Right atrium auricular region (tissue), 2 donors: ENCODE results near the gene CYP2S1. TPM values are rescaled to one million over a fixed set of nuclear protein-coding genes. Genes with fewer than 3 reads are reported as not detected.

Experiments used
- DNase-seq: peaks from one replicate; pipeline ENCODE4 v3.0.0-alpha.2; 2019; ENCODE audit warnings: low spot score
- H3K27ac ChIP-seq, 2 donors: fragments of 200-600 bp; sonication (generic); 1 replicate in 1 of 2; 2 replicates in 1 of 2; pipeline ENCODE4 v1.5.1; 2016 to 2019
- H3K27me3 ChIP-seq, 2 donors: fragments of 200-600 bp; sonication (generic); one replicate each; pipeline versions ENCODE4 v1.5.1 to v1.6.0; 2017 to 2019
- H3K36me3 ChIP-seq: fragments of 200-600 bp; sonication (generic); one replicate; pipeline ENCODE4 v1.5.1; 2016
- H3K4me1 ChIP-seq, 2 donors: fragments of 200-600 bp; sonication (generic); one replicate each; pipeline versions ENCODE4 v1.5.1 to v1.6.0; 2017 to 2019
- H3K4me3 ChIP-seq, 2 donors: fragments of 200-600 bp; sonication (generic); 1 replicate in 1 of 2; 2 replicates in 1 of 2; pipeline ENCODE4 v1.5.1; 2017 to 2019; ENCODE audit warnings: mild to moderate bottlenecking in 1 of 2, moderate library complexity in 1 of 2
- H3K9me3 ChIP-seq, 2 donors: fragments of 200-600 bp; sonication (generic); one replicate each; pipeline ENCODE4 v1.5.1; 2019
- CTCF ChIP-seq, 2 donors: fragments of 200-600 bp; sonication (generic); IDR thresholded peaks; one replicate each; pipeline ENCODE4 v1.5.1; 2019; ENCODE audit warnings: antibody characterized with exemption in 2 of 2
- total RNA-seq, 2 donors: library from RNA; depleted of rRNA; stranded (reverse); fragments of >200 nt; gene quantifications; one replicate each; pipeline ENCODE4 v1.1.0, GENCODE V29; 2016

Gene CYP2S1
- total RNA-seq, 2 donors from 2014 or later, result 0.59 to 1.6 TPM

GRCh38 chr19:41159881-41160280 lies 33.1 kb upstream of the CYP2S1 start:
- Histone ChIP-seq H3K9me3 (peaks cover 0 to 11% of the 10 kb centered on the region in 2 donors), H3K36me3 (no peaks in the 10 kb centered on the region), H3K4me1 (no peaks in the 10 kb centered on the region), H3K4me3 (no peak overlapping the region), H3K27me3 (no peaks in the 10 kb centered on the region), H3K27ac (no peak overlapping the region)
- TF ChIP-seq CTCF (IDR thresholded peaks at IDR 0.05), result no peak
- no peak for DNase-seq

- Histone ChIP-seq H3K4me3 (no peak overlapping the region), H3K27ac (no peak overlapping the region), H3K4me1 (no peaks in the 10 kb centered on the region), H3K36me3 (no peaks in the 10 kb centered on the region), H3K9me3 (no peaks in the 10 kb centered on the region), H3K27me3 (no peaks in the 10 kb centered on the region)
- TF ChIP-seq CTCF (IDR thresholded peaks at IDR 0.05), result no peak
- DNase-seq, result no peak
Observed at GRCh38 chr19:41161903-41162302, 31.1 kb upstream of the CYP2S1 start.

GRCh38 chr19:41166944-41167804 lies 25.8 kb upstream of the CYP2S1 start:
- Histone ChIP-seq H3K4me1 (no peaks in the 10 kb centered on the region), H3K9me3 (no peaks in the 10 kb centered on the region), H3K27ac (no peak overlapping the region), H3K36me3 (no peaks in the 10 kb centered on the region), H3K4me3 (no peak overlapping the region), H3K27me3 (no peaks in the 10 kb centered on the region)
- no peak for DNase-seq
- TF ChIP-seq CTCF (IDR thresholded peaks at IDR 0.05), result no peak

- no peak for TF ChIP-seq CTCF (IDR thresholded peaks at IDR 0.05)
- DNase-seq, result no peak
- no peak overlapping the region for H3K27ac ChIP-seq
- no peaks in the 10 kb centered on the region for H3K4me1 ChIP-seq
- no peaks in the 10 kb centered on the region for H3K36me3 ChIP-seq
- no peaks in the 10 kb centered on the region for H3K27me3 ChIP-seq
- no peak overlapping the region for H3K4me3 ChIP-seq
- no peaks in the 10 kb centered on the region for H3K9me3 ChIP-seq
Observed at GRCh38 chr19:41172297-41173164, 20.5 kb upstream of the CYP2S1 start.

- H3K36me3 ChIP-seq, result no peaks in the 10 kb centered on the region
- no peaks in the 10 kb centered on the region for H3K4me1 ChIP-seq
- no peak overlapping the region for H3K4me3 ChIP-seq
- H3K9me3 ChIP-seq, result no peaks in the 10 kb centered on the region
- no peak overlapping the region for H3K27ac ChIP-seq
- no peak for DNase-seq
- TF ChIP-seq CTCF (IDR thresholded peaks at IDR 0.05), result no peak
- no peaks in the 10 kb centered on the region for H3K27me3 ChIP-seq
Observed at GRCh38 chr19:41174297-41174928, 18.6 kb upstream of the CYP2S1 start.
